Tibial nerve (tissue), 4 donors: ENCODE results near the gene TCFL5. TPM values are rescaled to one million over a fixed set of nuclear protein-coding genes. Genes with fewer than 3 reads are reported as not detected.
A peak's percentile ranks its signal among the peaks of the same experiment; 100 is the strongest.

Experiments
- DNase-seq, 2 donors: peaks; one replicate each; pipeline ENCODE4 v3.0.0-alpha.2; 2019; ENCODE audit warnings: low spot score in 2 of 2
- H3K27ac ChIP-seq, 4 donors: fragments of 200-600 bp; sonication (generic) in 3 of 4; one replicate each; pipeline ENCODE4 v1.5.1; 2017 to 2019; ENCODE audit warnings: mild to moderate bottlenecking in 1 of 4
- H3K27me3 ChIP-seq, 2 donors: fragments of 200-600 bp; sonication (generic) in 1 of 2; one replicate each; pipeline versions ENCODE4 v1.5.1 to v1.6.0; 2017 to 2019
- H3K36me3 ChIP-seq, 3 donors: fragments of 200-600 bp; sonication (generic); one replicate each; pipeline ENCODE4 v1.5.1; 2018 to 2019
- H3K4me1 ChIP-seq, 4 donors: fragments of 200-600 bp; sonication (generic) in 3 of 4; one replicate each; pipeline ENCODE4 v1.5.1; 2017 to 2019
- H3K4me3 ChIP-seq, 4 donors: fragments of 200-600 bp; sonication (generic) in 3 of 4; one replicate each; pipeline ENCODE4 v1.5.1; 2017 to 2019; ENCODE audit warnings: mild to moderate bottlenecking in 1 of 4, moderate library complexity in 1 of 4
- H3K9me3 ChIP-seq, 4 donors: fragments of 200-600 bp; sonication (generic) in 3 of 4; one replicate each; pipeline ENCODE4 v1.5.1; 2017 to 2019
- EP300 ChIP-seq, 2 donors: sonication (generic); formaldehyde crosslinking; IDR thresholded peaks; one replicate each; pipeline ENCODE4 v1.6.1; 2017; ENCODE audit warnings: antibody characterized with exemption in 2 of 2, mild to moderate bottlenecking in 1 of 2
- POLR2A ChIP-seq, 2 donors: fragments of 450-650 bp; IDR thresholded peaks; one replicate each; pipeline ENCODE4 v1.6.1; 2017; ENCODE audit warnings: antibody characterized with exemption in 2 of 2, mild to moderate bottlenecking in 2 of 2, moderate library complexity in 2 of 2
- WGBS, 2 donors: methylation state at CpG; one replicate each; pipeline ENCODE4 v1.1.5; 2018; 5-methylcytosine and 5-hydroxymethylcytosine counted together
- total RNA-seq, 4 donors: library from RNA; depleted of rRNA; stranded (reverse); fragments of >200 nt; gene quantifications; one replicate each; pipeline ENCODE4 v1.1.0, GENCODE V29; 2016
- TF ChIP-seq, protein P1 (sequence below), 5 experiments: fragments of 200-600 bp in 3 of 5; fragments of 450-650 bp in 2 of 5; sonication (generic) in 3 of 5; IDR thresholded peaks; one replicate each; pipeline ENCODE4 v1.5.1; 2016 to 2019; ENCODE audit warnings: antibody characterized with exemption in 5 of 5, mild to moderate bottlenecking in 3 of 5, moderate library complexity in 2 of 5

TCFL5 gene
- total RNA-seq, 4 donors from 2014 or later, result 9.8 to 25.1 (median 16.2) TPM

DNA sequence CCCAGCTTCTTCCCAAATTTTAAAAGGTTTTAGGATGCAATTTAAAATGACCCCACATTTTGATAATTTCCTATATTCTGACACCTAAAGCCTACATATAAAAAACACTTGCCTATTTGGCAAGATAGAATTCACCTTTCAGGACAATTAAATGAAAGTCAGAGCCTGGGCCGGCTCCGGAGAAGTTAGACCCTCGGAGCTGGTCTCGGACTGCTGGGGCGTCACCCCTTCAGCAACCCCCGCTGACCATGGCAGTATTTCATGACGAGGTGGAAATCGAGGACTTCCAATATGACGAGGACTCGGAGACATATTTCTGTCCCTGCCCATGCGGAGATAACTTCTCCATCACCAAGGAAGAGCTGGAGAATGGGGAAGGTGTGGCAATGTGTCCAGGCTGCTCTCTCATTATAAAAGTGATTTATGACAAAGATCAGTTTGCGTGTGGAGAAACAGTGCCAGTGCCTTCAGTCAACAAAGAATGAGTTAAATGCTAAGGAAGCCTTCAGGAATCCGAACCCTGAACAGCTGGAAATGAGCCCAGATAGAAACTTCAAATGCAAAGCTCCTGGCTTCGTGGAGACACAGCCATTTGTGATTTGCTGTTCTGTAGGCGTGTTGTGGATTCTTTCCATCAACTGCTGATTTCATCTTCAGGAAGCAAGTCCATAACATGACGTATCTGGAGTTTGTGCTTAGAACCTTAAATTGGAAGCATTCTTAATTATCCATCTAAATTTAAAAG is 16.0 kb downstream of the TCFL5 start:
- no peak for DNase-seq
- Histone ChIP-seq H3K4me1 (peaks cover 0 to 22% (median 0%) of the 10 kb centered on the region in 4 donors), H3K36me3 (peaks cover 0 to 21% (median 0%) of the 10 kb centered on the region in 3 donors), H3K4me3 (no peak overlapping the region), H3K9me3 (no peaks in the 10 kb centered on the region), H3K27ac (peak overlapping the region in 1 of 4 donors; percentile 19), H3K27me3 (no peaks in the 10 kb centered on the region)
- 80 to 84% methylated on average over 16 of the region's 16 CpGs for WGBS, 2 donors
- no peak for TF ChIP-seq POLR2A (IDR thresholded peaks at IDR 0.05)
- TF ChIP-seq, protein P1, sequence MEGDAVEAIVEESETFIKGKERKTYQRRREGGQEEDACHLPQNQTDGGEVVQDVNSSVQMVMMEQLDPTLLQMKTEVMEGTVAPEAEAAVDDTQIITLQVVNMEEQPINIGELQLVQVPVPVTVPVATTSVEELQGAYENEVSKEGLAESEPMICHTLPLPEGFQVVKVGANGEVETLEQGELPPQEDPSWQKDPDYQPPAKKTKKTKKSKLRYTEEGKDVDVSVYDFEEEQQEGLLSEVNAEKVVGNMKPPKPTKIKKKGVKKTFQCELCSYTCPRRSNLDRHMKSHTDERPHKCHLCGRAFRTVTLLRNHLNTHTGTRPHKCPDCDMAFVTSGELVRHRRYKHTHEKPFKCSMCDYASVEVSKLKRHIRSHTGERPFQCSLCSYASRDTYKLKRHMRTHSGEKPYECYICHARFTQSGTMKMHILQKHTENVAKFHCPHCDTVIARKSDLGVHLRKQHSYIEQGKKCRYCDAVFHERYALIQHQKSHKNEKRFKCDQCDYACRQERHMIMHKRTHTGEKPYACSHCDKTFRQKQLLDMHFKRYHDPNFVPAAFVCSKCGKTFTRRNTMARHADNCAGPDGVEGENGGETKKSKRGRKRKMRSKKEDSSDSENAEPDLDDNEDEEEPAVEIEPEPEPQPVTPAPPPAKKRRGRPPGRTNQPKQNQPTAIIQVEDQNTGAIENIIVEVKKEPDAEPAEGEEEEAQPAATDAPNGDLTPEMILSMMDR (IDR thresholded peaks at IDR 0.05), result no peak
- TF ChIP-seq EP300 (IDR thresholded peaks at IDR 0.05), result no peak

DNA sequence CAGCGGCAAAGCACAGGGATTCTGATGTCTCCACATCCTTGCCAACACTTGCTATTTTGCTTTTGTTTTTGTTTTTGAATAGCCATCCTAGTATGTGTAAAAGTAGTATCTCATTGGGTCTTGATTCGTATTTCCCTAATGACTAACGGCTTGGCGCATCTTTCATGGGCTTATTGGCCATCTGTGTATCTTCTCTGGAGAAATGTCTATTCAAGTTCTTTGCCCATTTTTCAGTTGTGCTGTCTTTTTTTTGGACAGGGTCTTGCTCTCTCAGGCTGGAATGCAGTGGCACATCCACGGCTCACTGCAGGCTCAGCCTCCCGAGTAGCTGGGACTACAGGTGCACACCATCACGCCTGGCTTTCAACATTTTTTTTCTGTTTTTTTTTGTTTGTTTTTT is 17.4 kb downstream of the TCFL5 start:
- H3K36me3 ChIP-seq, result peaks cover 0 to 35% (median 0%) of the 10 kb centered on the region in 3 donors
- H3K9me3 ChIP-seq, result no peaks in the 10 kb centered on the region
- no peaks in the 10 kb centered on the region for H3K27me3 ChIP-seq
- 95 to 98% methylated on average over 7 of the region's 7 CpGs for WGBS, 2 donors
- peaks cover 0 to 14% (median 0%) of the 10 kb centered on the region in 4 donors for H3K4me1 ChIP-seq
- H3K4me3 ChIP-seq, result no peak overlapping the region
- DNase-seq, result no peak
- H3K27ac ChIP-seq, result no peak overlapping the region
- TF ChIP-seq EP300 (IDR thresholded peaks at IDR 0.05) (no peak), POLR2A (IDR thresholded peaks at IDR 0.05) (no peak)
- TF ChIP-seq, protein P1 (IDR thresholded peaks at IDR 0.05), result no peak

DNA sequence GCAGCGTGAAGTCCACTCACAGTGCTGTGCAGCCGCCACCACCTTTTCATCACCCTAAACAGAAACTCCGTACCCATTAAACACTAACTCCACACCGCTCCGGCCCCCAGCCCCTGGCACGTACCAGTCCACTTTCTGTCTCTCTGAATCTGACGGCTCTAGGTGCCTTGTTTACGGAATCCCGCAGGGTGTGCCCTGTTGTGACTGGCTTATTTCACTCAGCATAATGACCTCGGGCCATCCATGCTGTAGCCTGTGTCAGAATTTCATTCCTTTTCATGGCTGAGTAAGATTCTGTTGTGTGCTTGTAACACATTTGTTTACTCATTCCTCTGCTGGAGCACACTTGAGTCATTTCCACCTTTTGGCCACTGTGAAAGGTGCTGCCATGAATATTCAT is 18.0 kb downstream of the TCFL5 start:
- H3K36me3 ChIP-seq, result peaks cover 0 to 40% (median 0%) of the 10 kb centered on the region in 3 donors
- no peak overlapping the region for H3K27ac ChIP-seq
- H3K27me3 ChIP-seq, result no peaks in the 10 kb centered on the region
- no peaks in the 10 kb centered on the region for H3K9me3 ChIP-seq
- TF ChIP-seq POLR2A (IDR thresholded peaks at IDR 0.05) (no peak), EP300 (IDR thresholded peaks at IDR 0.05) (no peak)
- TF ChIP-seq, protein P1 (IDR thresholded peaks at IDR 0.05), result no peak
- WGBS, 2 donors, result 92 to 96% methylated on average over 10 of the region's 10 CpGs
- H3K4me3 ChIP-seq, result no peak overlapping the region
- DNase-seq, result no peak
- H3K4me1 ChIP-seq, result peaks cover 0 to 14% (median 0%) of the 10 kb centered on the region in 4 donors

DNA sequence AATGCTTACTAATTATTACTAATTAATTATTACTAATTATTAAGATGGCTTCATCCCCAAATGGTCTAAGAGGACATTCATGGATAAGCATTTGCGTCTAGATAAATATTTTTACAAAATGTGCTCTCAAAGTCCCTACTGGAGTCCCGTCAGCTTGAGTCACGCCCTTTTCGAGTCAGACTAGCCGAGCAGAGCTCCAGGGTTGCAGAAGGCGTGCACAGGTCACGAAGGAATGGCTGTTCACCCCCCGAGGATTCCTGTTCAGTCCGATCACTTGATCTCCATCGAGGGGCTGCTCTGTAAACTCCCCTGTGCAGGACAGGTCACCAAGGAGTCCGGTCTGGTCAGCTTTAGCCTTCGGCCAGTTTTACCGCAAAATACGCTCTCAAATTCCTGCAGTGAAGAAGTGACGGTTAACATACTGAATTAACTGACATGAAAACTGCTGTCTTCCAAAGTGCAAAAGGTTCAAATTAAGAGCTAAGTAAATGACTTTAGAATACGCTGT is 19.9 kb downstream of the TCFL5 start:
- WGBS, 2 donors, result 74 to 75% methylated on average over 16 of the region's 16 CpGs
- DNase-seq, result no peak
- H3K9me3 ChIP-seq, result no peaks in the 10 kb centered on the region
- peaks cover 0 to 8% (median 0%) of the 10 kb centered on the region in 4 donors for H3K4me1 ChIP-seq
- no peak overlapping the region for H3K27ac ChIP-seq
- H3K27me3 ChIP-seq, result no peaks in the 10 kb centered on the region
- no peak overlapping the region for H3K4me3 ChIP-seq
- TF ChIP-seq POLR2A (IDR thresholded peaks at IDR 0.05) (no peak), EP300 (IDR thresholded peaks at IDR 0.05) (no peak)
- TF ChIP-seq, protein P1 (IDR thresholded peaks at IDR 0.05), result no peak
- H3K36me3 ChIP-seq, result peaks cover 0 to 54% (median 0%) of the 10 kb centered on the region in 3 donors
